IMR-90 (cell line): ENCODE measurements around the gene PASD1. TPM values are rescaled to one million over a fixed set of nuclear protein-coding genes. Genes with fewer than 3 reads are reported as not detected.

Experiments
- ATAC-seq: fragments of 200-7000 bp; cut with Tn5 transposase; 2 replicates; pipeline ENCODE4 v1.9.1; 2020; ENCODE audit warnings: low read depth, mild to moderate bottlenecking, moderate library complexity
- BruUV-seq: library from RNA; stranded (reverse); fragments of 400-500 nt; replicated peaks from 2 replicates; lab custom pipeline; 2021; lab: Mats Ljungman, UMichigan
- CTCF ChIA-PET: fragments of 300-600 bp; formaldehyde crosslinking; extraction: SDS; loops from one replicate; lab custom pipeline; 2021; ENCODE audit warnings: antibody characterized with exemption; lab: Yijun Ruan, JAX
- POLR2A ChIA-PET: fragments of 300-600 bp; sonication (Branson Sonifier 250); formaldehyde crosslinking; loops from one replicate; lab custom pipeline; 2022; ENCODE audit warnings: antibody characterized with exemption; ENCODE audit not compliant: unreplicated experiment; lab: Charles Lee
- DNase-seq: peaks from one replicate; pipeline ENCODE4 v3.0.0; 2013
- H2AFZ ChIP-seq: replicated peaks from 2 replicates; pipeline ENCODE3; 2013; ENCODE audit warnings: low read length, mild to moderate bottlenecking; ENCODE audit not compliant: poor library complexity
- H2AK5ac ChIP-seq: 2 replicates; pipeline ENCODE4 v1.6.1; 2013; ENCODE audit warnings: low read depth, low read length, inconsistent platforms
- H2AK9ac ChIP-seq: replicated peaks from 2 replicates; pipeline ENCODE3; 2013; ENCODE audit warnings: mild to moderate bottlenecking, low read depth, low read length, moderate library complexity; ENCODE audit not compliant: poor library complexity
- H2BK120ac ChIP-seq: 2 replicates; pipeline ENCODE4 v1.6.1; 2013; ENCODE audit warnings: low read depth, low read length, inconsistent platforms
- H2BK15ac ChIP-seq: 3 replicates; pipeline ENCODE4 v1.6.1; 2013; ENCODE audit warnings: low read depth, low read length, inconsistent platforms
- H2BK20ac ChIP-seq: 2 replicates; pipeline ENCODE4 v1.6.1; 2013; ENCODE audit warnings: low read depth, mild to moderate bottlenecking, inconsistent platforms, low read length, moderate library complexity
- H2BK5ac ChIP-seq: 2 replicates; pipeline ENCODE4 v1.6.1; 2013; ENCODE audit warnings: mild to moderate bottlenecking, low read depth, low read length, inconsistent platforms; ENCODE audit not compliant: poor library complexity, severe bottlenecking
- H3K14ac ChIP-seq: replicated peaks from 2 replicates; pipeline ENCODE4 v1.6.1; 2013; ENCODE audit warnings: low read depth, low read length, inconsistent platforms
- H3K18ac ChIP-seq: 2 replicates; pipeline ENCODE4 v1.6.1; 2013; ENCODE audit warnings: low read depth, low read length, control low read depth
- H3K23ac ChIP-seq: 2 replicates; pipeline ENCODE4 v1.6.1; 2013; ENCODE audit warnings: low read depth, low read length, inconsistent platforms
- H3K27ac ChIP-seq: 2 replicates; pipeline ENCODE4 v1.5.1; 2013; ENCODE audit warnings: mild to moderate bottlenecking, control low read depth, low read length; ENCODE audit not compliant: insufficient read depth
- H3K27me3 ChIP-seq: 2 replicates; pipeline ENCODE4 v1.6.1; 2013; ENCODE audit warnings: low read length; ENCODE audit not compliant: control insufficient read depth, insufficient read depth
- H3K36me3 ChIP-seq: 2 replicates; pipeline ENCODE4 v1.6.1; 2013; ENCODE audit warnings: low read length, mixed read lengths; ENCODE audit not compliant: control insufficient read depth, insufficient read depth
- H3K4ac ChIP-seq: 2 replicates; pipeline ENCODE4 v1.6.1; 2013; ENCODE audit warnings: low read depth, low read length, inconsistent platforms
- H3K4me1 ChIP-seq: 2 replicates; pipeline ENCODE4 v1.6.1; 2013; ENCODE audit warnings: low read length, mixed read lengths; ENCODE audit not compliant: control insufficient read depth, insufficient read depth
- H3K4me2 ChIP-seq: 2 replicates; pipeline ENCODE4 v1.6.1; 2013; ENCODE audit warnings: low read depth, mild to moderate bottlenecking, control low read depth, low read length, moderate library complexity
- H3K4me3 ChIP-seq: 2 replicates; pipeline ENCODE4 v1.5.1; 2013; ENCODE audit warnings: low read depth, mild to moderate bottlenecking, control low read depth, low read length, moderate library complexity; ENCODE audit not compliant: insufficient read depth
- H3K56ac ChIP-seq: 2 replicates; pipeline ENCODE4 v1.6.1; 2013; ENCODE audit warnings: low read length, inconsistent platforms; ENCODE audit not compliant: insufficient read depth; ENCODE audit errors: extremely low read depth
- H3K79me1 ChIP-seq, 2 experiments: 2 replicates each; pipeline ENCODE4 v1.6.1; 2013; ENCODE audit warnings: low read length in 2 of 2, inconsistent platforms in 1 of 2, low read depth in 1 of 2
- H3K9ac ChIP-seq: 2 replicates; pipeline ENCODE4 v1.6.1; 2013; ENCODE audit warnings: low read depth, low read length, control low read depth
- H3K9me1 ChIP-seq: 2 replicates; pipeline ENCODE4 v1.6.1; 2013; ENCODE audit warnings: low read length, inconsistent platforms; ENCODE audit not compliant: insufficient read depth
- H3K9me3 ChIP-seq: 2 replicates; pipeline ENCODE4 v1.6.1; 2013; ENCODE audit warnings: low read length; ENCODE audit not compliant: control insufficient read depth, insufficient read depth
- H4K20me1 ChIP-seq: 2 replicates; pipeline ENCODE4 v1.6.1; 2013; ENCODE audit warnings: low read length, inconsistent platforms; ENCODE audit not compliant: insufficient read depth
- H4K5ac ChIP-seq: 2 replicates; pipeline ENCODE4 v1.6.1; 2013; ENCODE audit warnings: mild to moderate bottlenecking, low read depth, low read length, control low read depth
- H4K8ac ChIP-seq, 2 experiments: 2 replicates each; pipeline ENCODE4 v1.6.1; 2013; ENCODE audit warnings: low read depth in 2 of 2, low read length in 2 of 2, control low read depth in 1 of 2, inconsistent platforms in 1 of 2
- H4K91ac ChIP-seq: 2 replicates; pipeline ENCODE4 v1.6.1; 2013; ENCODE audit warnings: low read depth, low read length, inconsistent platforms; ENCODE audit not compliant: insufficient read depth
- BHLHE40 ChIP-seq: fragments of 150-350 bp; IDR thresholded peaks from 2 replicates; pipeline ENCODE4 v1.6.1; 2016; ENCODE audit warnings: mild to moderate bottlenecking, low read depth, low read length
- CEBPB ChIP-seq: IDR thresholded peaks from 2 replicates; pipeline ENCODE4 v1.6.1; 2012; ENCODE audit warnings: low read depth, low read length, improper control_type of control experiment
- FOS ChIP-seq: fragments of 150-350 bp; IDR thresholded peaks from 2 replicates; pipeline ENCODE4 v1.6.1; 2016; ENCODE audit warnings: low read depth, low read length
- MAFK ChIP-seq: IDR thresholded peaks from 2 replicates; pipeline ENCODE4 v1.6.1; 2012; ENCODE audit warnings: low read depth, low read length, improper control_type of control experiment
- MAZ ChIP-seq: IDR thresholded peaks from 2 replicates; pipeline ENCODE4 v1.6.1; 2012; ENCODE audit warnings: low read depth, mild to moderate bottlenecking, low read length, improper control_type of control experiment, moderate library complexity, borderline replicate concordance
- MXI1 ChIP-seq: IDR thresholded peaks from 2 replicates; pipeline ENCODE4 v1.6.1; 2012; ENCODE audit warnings: low read depth, mild to moderate bottlenecking, low read length, moderate library complexity, borderline replicate concordance
- NFE2L2 ChIP-seq: fragments of 150-350 bp; IDR thresholded peaks from 2 replicates; pipeline ENCODE4 v1.6.1; 2016; ENCODE audit warnings: low read depth, mild to moderate bottlenecking, low read length
- RAD21 ChIP-seq: IDR thresholded peaks from 2 replicates; pipeline ENCODE4 v1.6.1; 2012; ENCODE audit warnings: low read length, improper control_type of control experiment
- RCOR1 ChIP-seq: IDR thresholded peaks from 2 replicates; pipeline ENCODE4 v1.6.1; 2012; ENCODE audit warnings: mild to moderate bottlenecking, low read length, improper control_type of control experiment; ENCODE audit not compliant: insufficient replicate concordance
- RFX5 ChIP-seq: IDR thresholded peaks from 2 replicates; pipeline ENCODE4 v1.8.0; 2012; ENCODE audit warnings: low read depth, mild to moderate bottlenecking, low read length, moderate library complexity
- SMC3 ChIP-seq: fragments of 150-350 bp; IDR thresholded peaks from 2 replicates; pipeline ENCODE4 v1.6.1; 2016; ENCODE audit warnings: low read depth, mild to moderate bottlenecking, antibody characterized with exemption, low read length, moderate library complexity
- WGBS, 2 experiments: methylation state at CpG; one replicate each; pipeline versions ENCODE4 v1.1.5 to v1.1.7; 2013; ENCODE audit warnings: missing lambda C conversion rate in 2 of 2; ENCODE audit not compliant: insufficient read length in 1 of 2; ENCODE audit errors: extremely low coverage in 2 of 2; 5-methylcytosine and 5-hydroxymethylcytosine counted together
- dilution Hi-C: fragments of 300-500 bp; cut with HindIII; formaldehyde crosslinking; loops from one replicate; pipeline ENCODE4 v1.14.3; 2018; ENCODE audit warnings: low sequenced_read_pairs; ENCODE audit not compliant: unreplicated experiment
- in situ Hi-C: fragments of 300-500 bp; cut with MboI; formaldehyde crosslinking; loops from 3 replicates; pipeline ENCODE4 v1.14.3; 2019; ENCODE audit warnings: low sequenced_read_pairs, inconsistent platforms, mixed read lengths
- intact Hi-C: fragments of 100-400 bp; cut with micrococcal nuclease; formaldehyde crosslinking; loops from 2 replicates; pipeline ENCODE4 v1.10.0; 2022
- polyA plus RNA-seq, 3 experiments: library from polyadenylated mRNA; depleted of rRNA; stranded (reverse); fragments of >200 nt; gene quantifications; 2 replicates each; pipeline ENCODE4 v1.2.3, GENCODE V29; 2012; ENCODE audit warnings: low replicate concordance in 1 of 3
- total RNA-seq: library from RNA; depleted of rRNA; stranded (reverse); fragments of >200 nt; gene quantifications from 2 replicates; pipeline ENCODE4 v1.2.3, GENCODE V29; 2012
- TF ChIP-seq, protein P1 (sequence below): fragments of 150-350 bp; IDR thresholded peaks from 2 replicates; pipeline ENCODE4 v1.6.1; 2016; ENCODE audit warnings: low read depth, mild to moderate bottlenecking, low read length, moderate library complexity, borderline replicate concordance
- TF ChIP-seq, protein P2 (sequence below): conservative IDR thresholded peaks from 2 replicates; pipeline ENCODE4 v1.5.1; 2012; ENCODE audit warnings: mild to moderate bottlenecking, low read depth, low read length, improper control_type of control experiment

PASD1 gene
- total and polyA plus RNA-seq, 2 of the 4 experiments (the other 2 are of a cell fraction), result not detected

DNA sequence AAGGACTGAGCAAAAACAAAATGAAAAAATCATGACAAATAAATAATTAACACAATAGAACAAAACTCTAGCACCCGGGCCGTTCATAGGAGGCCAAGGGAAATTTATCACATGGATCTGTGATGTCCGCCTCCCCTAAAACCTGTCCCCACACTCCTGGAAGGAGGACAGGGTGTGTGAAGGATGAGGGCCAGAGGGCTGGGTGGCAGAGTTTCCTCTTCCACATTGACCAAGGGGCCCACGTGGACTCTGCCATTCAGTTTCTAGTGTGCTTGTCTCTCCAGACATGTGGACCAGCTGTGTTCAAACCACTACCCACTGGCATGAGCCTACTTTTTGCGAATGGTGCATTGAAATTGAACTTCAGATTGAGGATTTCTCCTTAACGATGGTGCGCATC lies 138.1 kb downstream of the PASD1 start:
- Histone ChIP-seq H2BK20ac (no peak overlapping the region), H2AK5ac (no peak overlapping the region), H3K27me3 (no peaks in the 10 kb centered on the region), H3K9me3 (peaks cover 5% of the 10 kb centered on the region; the same call in 1 of the 2 replicates), H4K8ac (no peak overlapping the region), H3K9ac (no peak overlapping the region), H2AK9ac (no peak overlapping the region), H3K14ac (no peak overlapping the region), H3K4ac (no peak overlapping the region), H3K56ac (no peak overlapping the region), H3K23ac (no peak overlapping the region), H4K5ac (no peak overlapping the region), H2BK120ac (no peak overlapping the region), H3K4me2 (no peak overlapping the region), H2AFZ (no peak overlapping the region), H2BK5ac (no peak overlapping the region), H3K4me3 (no peak overlapping the region), H4K20me1 (no peaks in the 10 kb centered on the region), H3K9me1 (no peaks in the 10 kb centered on the region), H2BK15ac (no peak overlapping the region), H3K36me3 (no peaks in the 10 kb centered on the region), H3K18ac (no peak overlapping the region), H3K4me1 (no peaks in the 10 kb centered on the region), H3K79me1 (no peaks in the 10 kb centered on the region), H4K91ac (no peak overlapping the region), H3K27ac (no peak overlapping the region)
- dilution Hi-C loops (no loop called here), in situ Hi-C loops (no loop called here), intact Hi-C loops (no loop called here)
- ChIA-PET CTCF (no interaction called here), POLR2A (no interaction called here)
- BruUV-seq, result no TSS peak
- TF ChIP-seq RCOR1 (no peak), CEBPB (no peak), NFE2L2 (no peak), RAD21 (no peak), SMC3 (no peak), BHLHE40 (no peak), MAFK (no peak), RFX5 (no peak), FOS (no peak), MAZ (no peak), MXI1 (no peak)
- TF ChIP-seq, protein P1, sequence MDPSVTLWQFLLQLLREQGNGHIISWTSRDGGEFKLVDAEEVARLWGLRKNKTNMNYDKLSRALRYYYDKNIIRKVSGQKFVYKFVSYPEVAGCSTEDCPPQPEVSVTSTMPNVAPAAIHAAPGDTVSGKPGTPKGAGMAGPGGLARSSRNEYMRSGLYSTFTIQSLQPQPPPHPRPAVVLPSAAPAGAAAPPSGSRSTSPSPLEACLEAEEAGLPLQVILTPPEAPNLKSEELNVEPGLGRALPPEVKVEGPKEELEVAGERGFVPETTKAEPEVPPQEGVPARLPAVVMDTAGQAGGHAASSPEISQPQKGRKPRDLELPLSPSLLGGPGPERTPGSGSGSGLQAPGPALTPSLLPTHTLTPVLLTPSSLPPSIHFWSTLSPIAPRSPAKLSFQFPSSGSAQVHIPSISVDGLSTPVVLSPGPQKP, result no peak
- TF ChIP-seq, protein P2, sequence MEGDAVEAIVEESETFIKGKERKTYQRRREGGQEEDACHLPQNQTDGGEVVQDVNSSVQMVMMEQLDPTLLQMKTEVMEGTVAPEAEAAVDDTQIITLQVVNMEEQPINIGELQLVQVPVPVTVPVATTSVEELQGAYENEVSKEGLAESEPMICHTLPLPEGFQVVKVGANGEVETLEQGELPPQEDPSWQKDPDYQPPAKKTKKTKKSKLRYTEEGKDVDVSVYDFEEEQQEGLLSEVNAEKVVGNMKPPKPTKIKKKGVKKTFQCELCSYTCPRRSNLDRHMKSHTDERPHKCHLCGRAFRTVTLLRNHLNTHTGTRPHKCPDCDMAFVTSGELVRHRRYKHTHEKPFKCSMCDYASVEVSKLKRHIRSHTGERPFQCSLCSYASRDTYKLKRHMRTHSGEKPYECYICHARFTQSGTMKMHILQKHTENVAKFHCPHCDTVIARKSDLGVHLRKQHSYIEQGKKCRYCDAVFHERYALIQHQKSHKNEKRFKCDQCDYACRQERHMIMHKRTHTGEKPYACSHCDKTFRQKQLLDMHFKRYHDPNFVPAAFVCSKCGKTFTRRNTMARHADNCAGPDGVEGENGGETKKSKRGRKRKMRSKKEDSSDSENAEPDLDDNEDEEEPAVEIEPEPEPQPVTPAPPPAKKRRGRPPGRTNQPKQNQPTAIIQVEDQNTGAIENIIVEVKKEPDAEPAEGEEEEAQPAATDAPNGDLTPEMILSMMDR, result no peak
- no peak for DNase-seq
- WGBS, 2 experiments, result 33% methylated on average over 1 of the region's 7 CpGs; no CpG with 5 or more reads in 1 of the 2 experiments
- no peak for ATAC-seq
